Measurements from ENCODE around the gene ADRM1.

DNA sequence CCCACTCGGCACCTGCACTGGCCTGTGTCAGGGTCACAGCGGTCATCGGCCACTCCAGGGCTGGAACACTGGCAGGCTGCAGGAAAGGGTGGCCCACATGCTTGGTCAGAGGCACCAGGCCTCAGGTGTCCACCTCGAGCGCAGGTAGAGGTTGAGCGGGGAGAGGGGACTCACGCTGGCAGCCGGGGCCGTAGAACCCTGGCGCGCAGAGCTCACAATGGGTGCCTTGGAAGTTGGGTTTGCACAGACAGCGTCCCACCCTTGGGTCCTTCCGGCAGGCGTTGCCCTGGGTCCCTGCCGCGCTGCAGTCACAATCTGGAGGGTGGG is 35.5 kb downstream of the ADRM1 start:
- TF ChIP-seq, protein P1, sequence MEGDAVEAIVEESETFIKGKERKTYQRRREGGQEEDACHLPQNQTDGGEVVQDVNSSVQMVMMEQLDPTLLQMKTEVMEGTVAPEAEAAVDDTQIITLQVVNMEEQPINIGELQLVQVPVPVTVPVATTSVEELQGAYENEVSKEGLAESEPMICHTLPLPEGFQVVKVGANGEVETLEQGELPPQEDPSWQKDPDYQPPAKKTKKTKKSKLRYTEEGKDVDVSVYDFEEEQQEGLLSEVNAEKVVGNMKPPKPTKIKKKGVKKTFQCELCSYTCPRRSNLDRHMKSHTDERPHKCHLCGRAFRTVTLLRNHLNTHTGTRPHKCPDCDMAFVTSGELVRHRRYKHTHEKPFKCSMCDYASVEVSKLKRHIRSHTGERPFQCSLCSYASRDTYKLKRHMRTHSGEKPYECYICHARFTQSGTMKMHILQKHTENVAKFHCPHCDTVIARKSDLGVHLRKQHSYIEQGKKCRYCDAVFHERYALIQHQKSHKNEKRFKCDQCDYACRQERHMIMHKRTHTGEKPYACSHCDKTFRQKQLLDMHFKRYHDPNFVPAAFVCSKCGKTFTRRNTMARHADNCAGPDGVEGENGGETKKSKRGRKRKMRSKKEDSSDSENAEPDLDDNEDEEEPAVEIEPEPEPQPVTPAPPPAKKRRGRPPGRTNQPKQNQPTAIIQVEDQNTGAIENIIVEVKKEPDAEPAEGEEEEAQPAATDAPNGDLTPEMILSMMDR (IDR thresholded peaks at IDR 0.05; ENCODE audit: low read length), result no peak
- no peak for TF ChIP-seq EZH2 (IDR thresholded peaks at IDR 0.05; ENCODE audit: borderline replicate concordance, low read length)
